Measurements from ENCODE around the gene KCTD1.

- TF ChIP-seq CTCF (IDR thresholded peaks at IDR 0.05), result no peak
- TF ChIP-seq POLR2A (IDR thresholded peaks at IDR 0.05), result no peak
- no peak for TF ChIP-seq EP300 (IDR thresholded peaks at IDR 0.05)
Observed at GRCh38 chr18:26462355-26462754, 86.0 kb downstream of the KCTD1 start.
